ENCODE measurements around the gene SLC8B1. TPM values are rescaled to one million over a fixed set of nuclear protein-coding genes. Genes with fewer than 3 reads are reported as not detected.

SLC8B1 gene
- total and polyA plus RNA-seq, 9 of the 15 experiments (the other 6 are each of a cell fraction or from before 2014, with no cell fraction given): 0.86 to 34.1 (median 18.5) TPM

DNA sequence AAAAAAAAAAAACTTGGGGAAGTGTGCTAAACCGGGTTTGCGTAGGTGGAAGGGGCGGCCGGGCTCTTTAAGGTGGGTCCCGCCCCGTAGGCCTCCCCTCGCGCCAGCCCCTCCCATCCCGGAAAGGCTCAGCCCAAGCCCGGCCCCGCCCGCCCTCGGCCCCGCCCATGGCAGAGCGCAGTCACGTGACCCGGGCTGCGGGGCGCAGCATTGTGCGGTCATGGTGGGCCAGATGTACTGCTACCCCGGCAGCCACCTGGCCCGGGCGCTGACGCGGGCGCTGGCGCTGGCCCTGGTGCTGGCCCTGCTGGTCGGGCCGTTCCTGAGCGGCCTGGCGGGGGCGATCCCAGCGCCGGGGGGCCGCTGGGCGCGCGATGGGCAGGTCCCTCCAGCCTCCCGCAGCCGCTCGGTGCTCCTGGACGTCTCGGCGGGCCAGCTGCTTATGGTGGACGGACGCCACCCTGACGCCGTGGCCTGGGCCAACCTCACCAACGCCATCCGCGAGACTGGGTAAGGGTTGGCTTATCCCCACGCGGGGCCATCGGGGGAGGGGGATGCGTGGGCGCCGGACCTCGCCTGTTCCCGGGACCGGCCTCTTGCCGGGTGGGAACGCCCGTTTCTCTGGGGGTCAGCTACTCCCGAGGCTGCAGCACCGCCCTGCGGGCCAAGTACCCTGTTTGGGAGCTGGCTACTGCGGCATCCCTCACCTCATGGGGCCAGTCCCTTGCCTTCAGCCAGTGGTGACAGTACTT is 23.6 kb upstream of the SLC8B1 start, which contains the start of gene PLBD2 (continued):
- no peak for TF ChIP-seq ZBTB49 (CRISPR knock-in tag; IDR thresholded peaks at IDR 0.05; ENCODE audit: borderline replicate concordance)
- peak in 2 of 3 experiments; percentile 17 to 24; a peak in 3 of 6 replicates for TF ChIP-seq CTCF (IDR thresholded peaks at IDR 0.05 in 2 of 3, conservative IDR thresholded peaks at IDR 0.05 in 1 of 3; ENCODE audit: insufficient read depth in 2 of 3, low read depth in 1 of 3, low read length in 3 of 3)
- no peak for TF ChIP-seq ZNF347 (CRISPR knock-in tag; IDR thresholded peaks at IDR 0.05; ENCODE audit: low read depth)
- peak; percentile 12 for TF ChIP-seq RBM25 (IDR thresholded peaks at IDR 0.05; ENCODE audit: low read depth, low read length, severe bottlenecking)
- TF ChIP-seq, protein P1, sequence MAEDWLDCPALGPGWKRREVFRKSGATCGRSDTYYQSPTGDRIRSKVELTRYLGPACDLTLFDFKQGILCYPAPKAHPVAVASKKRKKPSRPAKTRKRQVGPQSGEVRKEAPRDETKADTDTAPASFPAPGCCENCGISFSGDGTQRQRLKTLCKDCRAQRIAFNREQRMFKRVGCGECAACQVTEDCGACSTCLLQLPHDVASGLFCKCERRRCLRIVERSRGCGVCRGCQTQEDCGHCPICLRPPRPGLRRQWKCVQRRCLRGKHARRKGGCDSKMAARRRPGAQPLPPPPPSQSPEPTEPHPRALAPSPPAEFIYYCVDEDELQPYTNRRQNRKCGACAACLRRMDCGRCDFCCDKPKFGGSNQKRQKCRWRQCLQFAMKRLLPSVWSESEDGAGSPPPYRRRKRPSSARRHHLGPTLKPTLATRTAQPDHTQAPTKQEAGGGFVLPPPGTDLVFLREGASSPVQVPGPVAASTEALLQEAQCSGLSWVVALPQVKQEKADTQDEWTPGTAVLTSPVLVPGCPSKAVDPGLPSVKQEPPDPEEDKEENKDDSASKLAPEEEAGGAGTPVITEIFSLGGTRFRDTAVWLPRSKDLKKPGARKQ (CRISPR knock-in tag; IDR thresholded peaks at IDR 0.05): no peak
- no peak for TF ChIP-seq ZNF124 (CRISPR knock-in tag; IDR thresholded peaks at IDR 0.05)
- no peak for TF ChIP-seq PPARD (CRISPR knock-in tag; IDR thresholded peaks at IDR 0.05)
- TF ChIP-seq CHD2 (IDR thresholded peaks at IDR 0.05; ENCODE audit: low read depth, low read length): no peak
- TF ChIP-seq, protein P2, sequence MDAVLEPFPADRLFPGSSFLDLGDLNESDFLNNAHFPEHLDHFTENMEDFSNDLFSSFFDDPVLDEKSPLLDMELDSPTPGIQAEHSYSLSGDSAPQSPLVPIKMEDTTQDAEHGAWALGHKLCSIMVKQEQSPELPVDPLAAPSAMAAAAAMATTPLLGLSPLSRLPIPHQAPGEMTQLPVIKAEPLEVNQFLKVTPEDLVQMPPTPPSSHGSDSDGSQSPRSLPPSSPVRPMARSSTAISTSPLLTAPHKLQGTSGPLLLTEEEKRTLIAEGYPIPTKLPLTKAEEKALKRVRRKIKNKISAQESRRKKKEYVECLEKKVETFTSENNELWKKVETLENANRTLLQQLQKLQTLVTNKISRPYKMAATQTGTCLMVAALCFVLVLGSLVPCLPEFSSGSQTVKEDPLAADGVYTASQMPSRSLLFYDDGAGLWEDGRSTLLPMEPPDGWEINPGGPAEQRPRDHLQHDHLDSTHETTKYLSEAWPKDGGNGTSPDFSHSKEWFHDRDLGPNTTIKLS (IDR thresholded peaks at IDR 0.05; ENCODE audit: borderline replicate concordance, low read depth): peak; percentile 26; the same call in 1 of the 2 replicates
- no peak for TF ChIP-seq JUN (IDR thresholded peaks at IDR 0.05; ENCODE audit: borderline replicate concordance, low read depth, low read length)
- 0 out of 2 replicates have a peak, but pooled peaks have one; percentile 34 for TF ChIP-seq JUN (CRISPR knock-in tag; IDR thresholded peaks at IDR 0.05; ENCODE audit: borderline replicate concordance)
- TF ChIP-seq HLTF (IDR thresholded peaks at IDR 0.05): no peak
- TF ChIP-seq ZNF41 (CRISPR knock-in tag; conservative IDR thresholded peaks at IDR 0.05): no peak
- TF ChIP-seq, protein P3, sequence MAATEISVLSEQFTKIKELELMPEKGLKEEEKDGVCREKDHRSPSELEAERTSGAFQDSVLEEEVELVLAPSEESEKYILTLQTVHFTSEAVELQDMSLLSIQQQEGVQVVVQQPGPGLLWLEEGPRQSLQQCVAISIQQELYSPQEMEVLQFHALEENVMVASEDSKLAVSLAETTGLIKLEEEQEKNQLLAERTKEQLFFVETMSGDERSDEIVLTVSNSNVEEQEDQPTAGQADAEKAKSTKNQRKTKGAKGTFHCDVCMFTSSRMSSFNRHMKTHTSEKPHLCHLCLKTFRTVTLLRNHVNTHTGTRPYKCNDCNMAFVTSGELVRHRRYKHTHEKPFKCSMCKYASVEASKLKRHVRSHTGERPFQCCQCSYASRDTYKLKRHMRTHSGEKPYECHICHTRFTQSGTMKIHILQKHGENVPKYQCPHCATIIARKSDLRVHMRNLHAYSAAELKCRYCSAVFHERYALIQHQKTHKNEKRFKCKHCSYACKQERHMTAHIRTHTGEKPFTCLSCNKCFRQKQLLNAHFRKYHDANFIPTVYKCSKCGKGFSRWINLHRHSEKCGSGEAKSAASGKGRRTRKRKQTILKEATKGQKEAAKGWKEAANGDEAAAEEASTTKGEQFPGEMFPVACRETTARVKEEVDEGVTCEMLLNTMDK (IDR thresholded peaks at IDR 0.05; ENCODE audit: borderline replicate concordance, insufficient read depth, low read depth, low read length, poor library complexity, severe bottlenecking): no peak
- no peak for TF ChIP-seq GATAD2A (IDR thresholded peaks at IDR 0.05)
- no peak for TF ChIP-seq SIX5 (IDR thresholded peaks at IDR 0.05; ENCODE audit: borderline replicate concordance in 1 of 2, insufficient read depth in 1 of 2, low read depth in 1 of 2, low read length in 2 of 2)

Measured in K562 (cell line).